Large intestine (tissue), 12 donors: ENCODE data around the gene LILRB3. TPM values are rescaled to one million over a fixed set of nuclear protein-coding genes. Genes with fewer than 3 reads are reported as not detected.
"Not testable (repeated sequence)": the region's sequence is repeated elsewhere in the genome, so short reads cannot be mapped to it uniquely, and the experiment has no call there.

Experiments used
- DNase-seq, 2 donors: peaks; one replicate each; pipeline versions ENCODE4 v3.0.0 to v3.0.0-alpha.2; 2013
- H3K27ac ChIP-seq: one replicate; pipeline ENCODE4 v1.5.1; 2013; ENCODE audit warnings: low read length
- H3K27me3 ChIP-seq: 2 replicates; pipeline ENCODE4 v1.6.1; 2013; ENCODE audit warnings: low read length; ENCODE audit not compliant: control insufficient read depth, insufficient read depth
- H3K36me3 ChIP-seq: 2 replicates; pipeline ENCODE4 v1.6.1; 2013; ENCODE audit warnings: low read length; ENCODE audit not compliant: control insufficient read depth, insufficient read depth
- H3K4me1 ChIP-seq: one replicate; pipeline ENCODE4 v1.6.1; 2013; ENCODE audit warnings: low read length; ENCODE audit not compliant: control insufficient read depth, insufficient read depth
- H3K4me3 ChIP-seq: one replicate; pipeline ENCODE4 v1.5.1; 2013; ENCODE audit warnings: low read length
- H3K9me3 ChIP-seq: one replicate; pipeline ENCODE4 v1.6.1; 2013; ENCODE audit warnings: mild to moderate bottlenecking, low read depth, low read length, moderate library complexity; ENCODE audit not compliant: control insufficient read depth
- WGBS: methylation state at CpG from one replicate; pipeline ENCODE4 v1.1.5; 2013; ENCODE audit warnings: low lambda C conversion rate; ENCODE audit not compliant: insufficient coverage; 5-methylcytosine and 5-hydroxymethylcytosine counted together
- long read RNA-seq, 11 donors: transcript quantifications; one replicate each; lab custom pipeline, GENCODE V29; 2026
- polyA plus RNA-seq: library from polyadenylated mRNA; unstranded; fragments of 120-200 nt; gene quantifications from one replicate; pipeline ENCODE4 v1.2.1, GENCODE V29; 2013

Gene LILRB3
- 2.9 TPM for polyA plus RNA-seq
- long read RNA-seq, donor 1: 0 reads
- long read RNA-seq, donor 2, partial matches to known transcripts: 0 of 1 reads
- long read RNA-seq, donor 2, other reads (novel, unspliced or antisense): 0 of 1 reads
- long read RNA-seq, donor 3: 0 reads
- long read RNA-seq, donor 4: 0 reads
- long read RNA-seq, donor 5: 0 reads
- long read RNA-seq, donor 6: 0 reads
- long read RNA-seq, donor 7: 0 reads
- long read RNA-seq, donor 8: 0 reads
- long read RNA-seq, donor 9: 0 reads
- long read RNA-seq, donor 10: 0 reads
- long read RNA-seq, donor 11: 0 reads

GRCh38 chr19:54222474-54223276, at the start of gene LILRB3:
TSS of gene LILRB3 (minus strand) at chr19:54223007. CDS start at chr19:54222976, 31 bp downstream.
- not testable (repeated sequence) for H3K27ac ChIP-seq, H3K36me3 ChIP-seq, H3K4me1 ChIP-seq, DNase-seq, H3K9me3 ChIP-seq, H3K27me3 ChIP-seq, H3K4me3 ChIP-seq
- WGBS: no CpG with 5 or more reads among the region's 16 CpGs

GRCh38 chr19:54272181-54272580, 49.4 kb upstream of the LILRB3 start:
- H3K4me1 ChIP-seq, H3K36me3 ChIP-seq, H3K4me3 ChIP-seq, DNase-seq, H3K27me3 ChIP-seq, H3K9me3 ChIP-seq, H3K27ac ChIP-seq: not testable (repeated sequence)
- no CpG with 5 or more reads among the region's 5 CpGs for WGBS

- WGBS: no CpG with 5 or more reads among the region's 4 CpGs
- not testable (repeated sequence) for H3K9me3 ChIP-seq, H3K4me3 ChIP-seq, H3K36me3 ChIP-seq, H3K27ac ChIP-seq, H3K27me3 ChIP-seq, DNase-seq, H3K4me1 ChIP-seq
Observed at GRCh38 chr19:54271587-54271986, 48.8 kb upstream of the LILRB3 start.

DNA sequence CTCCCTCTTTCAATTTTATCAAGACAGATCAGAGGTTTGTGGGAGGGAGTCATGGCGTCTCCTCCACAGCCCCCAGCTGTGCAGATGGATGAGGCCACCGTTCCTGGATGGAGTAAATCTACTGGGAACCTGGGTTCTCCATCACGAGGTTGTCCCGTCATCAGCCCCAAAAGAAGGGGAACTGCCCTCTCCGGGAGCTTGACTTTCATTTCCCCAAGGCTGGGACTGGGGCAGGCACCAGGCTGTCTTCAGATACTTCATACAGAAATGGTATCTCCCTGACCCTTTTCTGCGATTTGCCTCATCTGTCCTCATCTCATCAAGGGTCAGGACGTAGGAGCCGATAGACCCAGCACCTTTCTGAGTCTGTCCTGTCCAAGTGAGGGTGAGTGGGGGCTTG, 48.3 kb upstream of the LILRB3 start:
- no CpG with 5 or more reads among the region's 8 CpGs for WGBS
- no peaks in the 10 kb centered on the region for H3K4me1 ChIP-seq
- DNase-seq: no peak
- no peak overlapping the region for H3K4me3 ChIP-seq
- no peaks in the 10 kb centered on the region for H3K9me3 ChIP-seq
- no peak overlapping the region for H3K27ac ChIP-seq
- H3K27me3 ChIP-seq: no peaks in the 10 kb centered on the region
- H3K36me3 ChIP-seq: no peaks in the 10 kb centered on the region

DNA sequence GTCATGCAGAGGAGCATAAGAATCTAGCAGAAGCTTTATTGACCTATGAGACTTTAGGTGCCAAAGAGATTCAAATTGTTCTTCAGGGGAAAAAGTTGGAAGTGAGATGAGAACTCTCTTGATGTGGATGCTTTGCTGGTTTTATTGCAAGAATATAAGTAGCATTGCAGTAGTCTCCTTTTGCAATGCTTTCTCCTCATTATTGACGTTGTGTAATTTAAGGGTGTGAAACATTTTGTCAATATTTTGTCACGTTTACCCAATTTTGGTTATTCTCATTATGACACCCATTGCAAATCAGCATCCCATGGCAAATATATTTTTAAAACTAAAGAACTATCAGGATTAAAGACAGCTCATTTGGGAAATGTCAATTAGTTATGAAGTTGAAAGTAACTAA, 46.1 kb upstream of the LILRB3 start:
- H3K36me3 ChIP-seq: no peaks in the 10 kb centered on the region
- H3K4me3 ChIP-seq: no peak overlapping the region
- 67% methylated on average over 2 of the region's 2 CpGs for WGBS
- no peaks in the 10 kb centered on the region for H3K27me3 ChIP-seq
- no peaks in the 10 kb centered on the region for H3K9me3 ChIP-seq
- DNase-seq: no peak
- H3K27ac ChIP-seq: no peak overlapping the region
- no peaks in the 10 kb centered on the region for H3K4me1 ChIP-seq

GRCh38 chr19:54266133-54266532, 43.3 kb upstream of the LILRB3 start:
- peak; percentile 40 to 46 for DNase-seq
- no CpG with 5 or more reads among the region's 6 CpGs for WGBS

DNA sequence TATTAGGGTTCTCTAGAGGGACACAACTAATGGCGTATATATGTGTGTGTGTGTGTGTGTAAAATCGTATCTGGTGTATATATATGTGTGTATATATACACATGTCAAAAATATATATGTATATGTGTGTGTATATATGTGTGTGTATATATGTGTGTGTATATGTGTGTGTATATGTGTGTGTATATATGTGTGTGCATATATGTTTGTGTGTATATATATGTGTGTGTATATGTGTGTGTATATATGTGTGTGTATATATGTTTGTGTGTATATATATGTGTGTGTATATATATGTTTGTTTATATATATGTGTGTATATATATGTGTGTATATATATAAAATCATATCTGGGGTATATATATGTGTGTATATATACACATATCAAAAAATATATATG, 39.7 kb upstream of the LILRB3 start:
- no peaks in the 10 kb centered on the region for H3K36me3 ChIP-seq
- no peak overlapping the region for H3K27ac ChIP-seq
- no peak overlapping the region for H3K4me3 ChIP-seq
- H3K27me3 ChIP-seq: peaks cover 3% of the 10 kb centered on the region
- DNase-seq: no peak
- no peaks in the 10 kb centered on the region for H3K9me3 ChIP-seq
- no CpG with 5 or more reads among the region's 2 CpGs for WGBS
- H3K4me1 ChIP-seq: no peaks in the 10 kb centered on the region

More at GRCh38 chr19:54266133-54266532, 43.3 kb upstream of the LILRB3 start:
- Histone ChIP-seq H3K27me3 (no peaks in the 10 kb centered on the region), H3K36me3 (no peaks in the 10 kb centered on the region), H3K27ac (no peak overlapping the region), H3K9me3 (no peaks in the 10 kb centered on the region), H3K4me3 (no peak overlapping the region), H3K4me1 (no peaks in the 10 kb centered on the region)

- no peaks in the 10 kb centered on the region for H3K36me3 ChIP-seq
- no peaks in the 10 kb centered on the region for H3K9me3 ChIP-seq
- H3K27me3 ChIP-seq: peaks cover 3% of the 10 kb centered on the region
- no peak overlapping the region for H3K27ac ChIP-seq
- no peaks in the 10 kb centered on the region for H3K4me1 ChIP-seq
- no peak for DNase-seq
- no CpG with 5 or more reads among the region's 11 CpGs for WGBS
- no peak overlapping the region for H3K4me3 ChIP-seq
Observed at GRCh38 chr19:54262066-54262465, 39.3 kb upstream of the LILRB3 start.

GRCh38 chr19:54257116-54257480, 34.3 kb upstream of the LILRB3 start, which contains the start of gene LILRB5:
TSS of gene LILRB5 (minus strand) at chr19:54257273. CDS start at chr19:54257193, 80 bp downstream.
- Histone ChIP-seq H3K27ac (no peak within 1 kb of the TSS), H3K27me3 (peaks cover 16% of the 10 kb centered on the region), H3K4me1 (no peaks in the 10 kb centered on the region), H3K9me3 (no peaks in the 10 kb centered on the region), H3K4me3 (no peak within 1 kb of the TSS), H3K36me3 (no peaks in the 10 kb centered on the region)
- WGBS: no CpG with 5 or more reads among the region's 9 CpGs
- no peak for DNase-seq

GRCh38 chr19:54256250-54257115, 33.7 kb upstream of the LILRB3 start:
- no peak for DNase-seq
- no peaks in the 10 kb centered on the region for H3K9me3 ChIP-seq
- H3K4me1 ChIP-seq: no peaks in the 10 kb centered on the region
- no peak overlapping the region for H3K27ac ChIP-seq
- peaks cover 16% of the 10 kb centered on the region for H3K27me3 ChIP-seq
- WGBS: no CpG with 5 or more reads among the region's 19 CpGs
- no peaks in the 10 kb centered on the region for H3K36me3 ChIP-seq
- H3K4me3 ChIP-seq: no peak overlapping the region
